Inflammatory macrophage (primary cell): ENCODE data around the gene PPP4R4.
"Not testable (repeated sequence)": the region's sequence is repeated elsewhere in the genome, so short reads cannot be mapped to it uniquely, and the experiment has no call there.

Source experiments
- DNase-seq, 2 donors: peaks; one replicate each; pipeline ENCODE4 v3.0.0-alpha.2; 2020 to 2022

The PPP4R4 gene

DNA sequence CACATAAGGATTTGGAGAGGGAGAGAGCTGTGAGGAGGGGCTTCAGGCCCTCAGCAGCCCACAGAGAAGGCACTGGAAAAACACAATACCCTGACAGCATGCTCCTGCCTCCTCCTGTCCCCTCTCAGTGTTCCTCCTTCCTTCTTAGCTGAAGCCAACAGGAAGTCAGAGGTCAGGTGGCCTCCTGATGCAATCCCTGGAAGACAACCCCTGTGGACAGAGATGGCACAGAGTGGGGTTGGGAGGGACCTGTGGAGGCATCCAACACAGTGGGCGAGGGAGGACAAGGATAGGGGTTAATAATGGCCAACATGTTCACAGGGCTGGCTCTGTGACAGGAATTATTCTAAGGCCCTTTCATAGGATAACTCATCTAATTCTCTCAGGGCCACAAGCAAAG lies 29.4 kb upstream of the PPP4R4 start:
- peak; percentile 27 to 56 for DNase-seq

DNA sequence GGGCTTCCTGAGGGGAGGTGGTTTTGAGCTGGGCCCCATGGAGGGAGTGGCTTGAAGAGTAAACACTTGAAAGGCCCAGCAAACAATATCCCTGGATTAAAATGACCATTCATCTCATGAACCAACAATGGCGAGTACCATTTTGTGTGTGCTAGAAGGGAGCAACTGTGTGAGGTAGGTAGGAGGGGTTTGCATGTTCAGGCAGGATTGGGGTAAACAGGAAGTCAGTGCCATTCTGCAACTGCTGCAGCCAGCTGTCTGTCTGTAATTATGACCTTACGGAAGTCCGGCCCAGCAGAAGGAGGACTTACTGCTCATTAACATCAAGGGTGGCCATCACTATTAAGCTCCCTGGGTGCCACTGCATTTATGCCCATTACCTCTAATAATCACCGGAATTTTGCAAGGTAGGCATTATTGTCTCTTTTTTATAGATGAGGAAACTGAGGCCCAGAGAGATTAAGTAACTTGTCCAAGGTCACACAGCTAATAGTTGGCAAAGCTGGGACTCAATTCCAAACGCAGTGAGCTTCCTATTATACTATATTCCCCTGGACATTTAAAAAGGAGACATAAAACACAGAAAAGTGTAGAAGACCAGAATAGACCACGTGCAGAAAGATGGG lies 28.1 kb upstream of the PPP4R4 start:
- DNase-seq: peak in 1 of 2 donors; percentile 6

DNA sequence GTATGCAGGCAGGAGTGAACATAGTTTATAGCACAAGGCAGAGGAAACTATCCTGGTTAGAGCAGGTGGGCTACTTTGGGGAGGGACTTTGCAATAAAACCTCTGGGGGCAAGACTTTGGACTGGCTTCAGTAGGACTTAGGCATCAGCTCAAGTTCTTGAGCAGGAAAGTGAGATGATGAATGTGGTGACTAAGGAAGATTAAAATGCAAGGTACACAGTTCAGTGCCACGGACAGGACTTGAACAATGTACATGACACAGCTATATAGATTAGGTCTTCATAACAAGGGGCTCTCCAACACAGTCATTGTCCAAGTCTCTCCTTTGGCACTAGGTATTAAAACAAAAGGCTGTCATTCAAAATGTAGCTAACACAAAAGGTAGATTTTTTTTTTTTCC lies 21.4 kb upstream of the PPP4R4 start:
- DNase-seq: no peak

DNA sequence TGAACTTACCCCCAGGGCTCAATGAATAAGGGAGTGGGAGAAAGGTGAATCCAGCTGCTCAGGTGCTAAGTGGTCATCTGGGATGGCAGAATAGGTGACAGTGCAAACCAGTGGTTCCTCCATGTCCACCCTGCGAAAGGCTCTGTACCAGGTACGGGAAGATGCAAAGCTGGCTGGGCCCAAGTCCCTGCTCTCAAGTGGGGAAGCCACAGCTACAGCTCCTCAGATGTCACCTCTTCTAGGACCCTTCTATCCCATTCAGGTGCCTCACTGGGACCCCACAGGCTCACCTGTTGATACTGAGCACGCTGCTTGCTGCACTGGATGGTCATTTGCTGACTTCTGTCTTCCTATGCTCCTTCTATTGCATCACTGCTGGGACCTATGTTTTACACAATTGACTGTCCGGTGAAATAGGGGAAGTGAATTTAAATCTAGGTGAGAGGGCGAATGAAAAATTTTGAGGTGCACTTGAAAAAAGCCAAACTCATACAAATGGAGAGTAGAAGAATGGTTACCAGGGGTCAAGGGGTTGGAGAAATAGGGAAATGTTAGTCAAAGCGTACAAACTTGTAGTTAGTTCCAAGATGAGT lies 20.3 kb upstream of the PPP4R4 start:
- DNase-seq: peak; percentile 46 to 51

DNA sequence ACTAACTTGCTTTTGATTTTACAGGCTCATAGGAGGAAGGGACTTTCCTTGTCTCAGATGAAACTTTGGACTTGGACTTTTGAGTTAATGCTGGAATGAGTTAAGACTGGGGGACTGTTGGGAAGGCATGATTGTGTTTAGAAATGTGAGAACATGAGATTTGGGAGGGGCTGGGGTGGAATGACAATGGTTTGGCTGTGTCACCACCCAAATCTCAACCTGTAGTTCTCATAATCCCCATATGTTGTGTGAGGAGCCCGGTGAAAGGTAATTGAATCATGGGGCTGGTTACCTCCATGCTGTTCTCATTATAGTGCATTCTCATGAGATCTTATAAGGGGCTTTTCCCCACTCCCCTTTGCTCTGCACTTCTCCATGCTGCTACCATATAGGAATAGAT lies 18.0 kb upstream of the PPP4R4 start:
- not testable (repeated sequence) for DNase-seq

DNA sequence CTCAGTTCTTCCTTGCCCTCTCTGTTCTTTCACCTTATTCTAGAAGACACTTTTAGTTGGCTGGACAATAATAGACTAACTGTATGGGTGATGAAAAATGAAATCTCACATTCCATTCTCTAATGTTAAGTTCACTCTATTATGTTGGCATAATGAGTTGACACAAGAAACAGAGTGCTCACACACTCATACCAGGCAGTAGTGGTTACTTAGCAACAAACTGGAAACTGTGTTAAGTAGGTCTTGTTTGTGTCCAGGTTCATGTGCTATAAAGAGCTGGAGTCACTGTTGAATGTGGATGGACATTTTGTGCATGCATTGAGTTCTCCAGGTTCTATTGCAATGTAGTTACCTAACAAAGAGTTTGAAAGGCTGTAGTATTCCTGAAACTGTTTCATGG lies 16.9 kb upstream of the PPP4R4 start:
- no peak for DNase-seq

DNA sequence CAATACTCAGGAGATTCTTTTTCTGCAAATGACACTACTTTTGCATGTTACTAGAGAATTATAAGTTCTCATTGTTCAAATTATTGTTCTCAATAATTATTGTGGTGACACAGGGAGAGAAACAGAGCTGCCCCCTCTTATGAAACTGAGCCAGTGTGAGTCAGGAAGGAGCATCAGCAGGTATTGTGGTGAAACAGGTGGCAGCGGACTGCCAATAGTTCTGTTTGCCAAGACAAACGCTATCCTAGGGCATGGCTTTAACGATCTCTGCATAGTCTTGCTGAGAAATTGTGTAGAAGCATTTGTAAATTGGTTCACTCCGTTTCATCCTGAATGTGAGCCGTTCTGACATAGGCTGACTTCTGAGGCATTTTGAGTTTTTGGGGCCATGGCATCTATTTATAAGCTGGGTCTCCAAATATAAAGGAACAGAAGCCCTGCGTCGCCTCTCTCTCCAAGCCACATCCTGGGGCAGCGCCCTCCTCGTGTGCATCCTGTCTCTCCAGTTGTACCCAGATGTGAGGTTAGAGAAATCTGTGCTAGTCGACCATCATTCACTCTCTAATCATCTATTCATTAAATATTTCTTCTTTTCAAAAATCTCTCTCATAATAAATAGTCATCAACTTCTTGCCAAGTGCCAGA lies 15.8 kb upstream of the PPP4R4 start:
- no peak for DNase-seq

DNA sequence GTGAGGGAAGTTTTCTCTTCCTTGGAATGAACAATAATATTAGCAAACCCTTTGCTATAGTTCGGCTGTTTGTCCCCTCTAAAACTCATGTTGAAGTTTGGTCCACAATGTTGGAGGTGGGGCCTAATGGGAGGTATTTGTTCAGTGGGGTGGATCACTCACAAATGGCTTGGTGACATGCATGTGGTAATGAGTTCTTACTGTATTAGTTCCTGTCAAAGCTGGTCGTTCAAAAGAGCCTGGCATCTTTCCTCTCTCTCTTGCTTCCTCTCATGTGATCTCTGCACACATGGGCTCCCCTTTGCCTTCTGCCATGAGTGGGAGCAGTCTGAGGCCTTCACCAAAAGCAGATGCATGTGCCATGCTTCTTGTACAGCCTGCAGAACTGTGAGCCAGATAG lies 13.1 kb upstream of the PPP4R4 start:
- peak; percentile 36 to 50 for DNase-seq

DNA sequence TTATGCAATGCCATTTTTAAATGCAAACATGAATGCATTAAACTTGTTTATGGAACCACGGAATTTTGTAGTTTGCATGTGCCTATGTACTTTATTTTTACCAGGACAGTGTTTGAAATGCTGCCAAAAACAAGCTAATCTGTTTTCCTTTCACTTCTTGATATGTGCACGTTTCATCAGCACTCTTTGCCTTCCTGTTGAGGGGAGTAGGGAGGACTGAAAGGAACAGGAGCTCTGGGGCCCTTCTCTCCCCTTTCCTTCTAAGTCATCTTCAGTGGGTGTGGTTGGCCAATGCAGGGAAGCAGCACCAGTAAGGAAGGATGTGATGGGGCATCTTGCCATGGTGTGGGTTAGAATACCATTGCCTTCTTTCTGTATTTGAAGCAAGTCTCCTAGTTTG lies 12.1 kb upstream of the PPP4R4 start:
- DNase-seq: peak; percentile 7 to 26

DNA sequence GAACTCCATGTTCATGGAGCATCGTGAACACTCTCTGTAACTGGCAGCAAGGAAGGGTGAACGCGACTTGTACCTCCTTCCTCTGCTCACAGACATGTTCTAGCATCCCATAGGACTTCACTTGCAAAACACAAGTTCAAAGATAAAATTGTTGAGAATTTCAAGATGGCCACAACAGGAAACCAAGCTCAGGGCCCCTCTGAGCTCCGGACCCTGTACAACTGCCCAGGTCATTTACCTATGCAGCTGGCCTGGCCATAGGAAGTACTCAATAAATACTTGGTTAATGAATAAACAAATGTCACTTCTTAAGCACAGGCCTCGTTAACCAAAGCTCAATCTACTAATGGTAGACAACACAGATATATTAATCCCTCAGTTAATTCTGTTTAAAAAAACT lies 11.7 kb upstream of the PPP4R4 start:
- no peak for DNase-seq

DNA sequence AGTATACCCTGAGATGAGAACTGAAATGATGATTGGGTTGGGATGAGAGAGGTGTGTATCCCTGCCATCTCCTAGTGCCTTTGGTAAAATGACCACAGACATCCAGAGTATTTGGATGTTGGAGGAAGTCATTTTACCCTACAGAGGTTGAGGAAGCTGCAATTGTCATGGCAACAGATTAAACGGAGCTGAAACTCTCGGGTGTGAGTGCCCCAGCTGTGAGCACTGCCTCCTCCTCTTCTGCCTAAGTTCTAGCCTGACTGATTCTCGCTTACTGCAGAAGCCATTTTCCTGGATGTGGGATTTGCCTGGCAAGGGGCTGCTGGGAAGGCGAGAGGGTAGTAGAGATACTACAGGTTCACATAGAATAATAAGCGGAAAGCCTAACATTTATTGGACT lies 10.3 kb upstream of the PPP4R4 start:
- DNase-seq: peak; percentile 26 to 40

DNA sequence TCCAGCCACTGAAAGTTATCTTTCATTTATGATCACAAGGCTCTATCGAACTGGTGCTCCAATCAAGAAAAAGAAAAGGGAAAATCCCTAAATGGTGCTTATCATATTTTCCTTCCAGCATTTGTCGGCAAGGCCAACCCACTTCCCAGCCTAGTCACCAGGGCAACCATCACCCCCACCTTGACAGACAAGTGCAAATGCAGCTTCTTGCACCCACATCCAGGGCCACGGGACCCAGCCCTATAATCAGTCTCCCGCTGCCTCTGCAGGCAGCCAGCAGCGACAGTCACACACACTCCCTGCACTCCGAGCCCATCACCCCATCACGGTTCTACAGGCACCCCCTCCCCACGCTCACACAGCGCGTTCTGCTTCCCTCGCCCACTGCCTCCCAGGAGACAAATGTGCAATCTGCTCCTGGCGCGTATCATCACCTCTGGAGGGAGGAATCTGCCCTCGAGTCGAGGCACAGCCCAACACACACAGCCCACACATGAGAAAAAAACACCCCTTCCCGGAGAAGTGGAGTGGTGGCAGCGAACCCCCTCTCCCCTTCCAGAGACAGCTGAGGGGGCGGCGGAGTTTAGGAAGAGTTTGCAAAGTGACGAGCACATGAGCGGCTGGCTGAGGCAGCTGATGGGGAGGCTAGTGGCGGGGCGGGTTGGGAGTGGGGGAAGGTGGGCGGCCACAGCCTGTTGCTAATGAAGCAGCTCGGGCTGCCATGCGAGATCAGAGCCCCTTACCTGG lies 9.3 kb upstream of the PPP4R4 start:
- no peak for DNase-seq

DNA sequence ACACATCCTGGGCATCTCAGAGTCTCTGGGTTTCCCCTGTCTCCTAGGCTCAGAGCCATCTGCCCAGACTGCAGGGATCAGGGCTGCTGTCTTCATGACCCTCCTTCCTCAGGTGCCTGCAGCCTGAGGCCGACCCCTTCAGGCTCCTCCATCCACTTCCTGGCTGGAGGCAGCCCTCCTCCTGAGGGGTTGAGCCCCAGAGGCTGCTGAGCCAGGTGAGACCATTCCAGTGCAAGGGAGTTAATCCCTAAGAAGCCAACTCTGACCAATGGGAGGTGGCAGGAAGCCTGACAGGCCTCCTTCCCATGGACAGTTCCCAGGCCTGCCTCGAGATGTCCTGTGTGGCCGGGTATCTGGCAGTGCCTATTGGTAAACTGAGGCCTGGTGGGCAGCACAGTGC lies 8.4 kb upstream of the PPP4R4 start:
- DNase-seq: no peak

DNA sequence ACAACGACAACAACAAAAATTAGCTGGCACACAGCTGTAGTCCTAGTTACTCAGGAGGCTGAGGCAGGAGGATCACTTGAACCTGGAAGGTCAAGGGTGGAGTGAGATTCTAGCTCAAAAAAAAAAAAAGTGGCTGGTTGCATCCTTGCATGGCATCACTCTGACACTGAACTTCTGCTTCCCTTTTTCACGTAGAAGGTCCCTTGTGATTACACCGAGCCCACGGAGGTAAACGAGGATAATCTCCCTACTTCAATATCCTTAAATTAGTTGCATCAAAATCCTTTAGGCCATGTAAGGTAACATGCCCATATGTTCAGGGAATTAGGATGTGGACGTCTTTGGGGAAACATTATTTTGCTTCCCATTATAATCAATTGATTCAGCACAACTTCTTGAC lies 4.0 kb upstream of the PPP4R4 start:
- peak; percentile 28 to 33 for DNase-seq

DNA sequence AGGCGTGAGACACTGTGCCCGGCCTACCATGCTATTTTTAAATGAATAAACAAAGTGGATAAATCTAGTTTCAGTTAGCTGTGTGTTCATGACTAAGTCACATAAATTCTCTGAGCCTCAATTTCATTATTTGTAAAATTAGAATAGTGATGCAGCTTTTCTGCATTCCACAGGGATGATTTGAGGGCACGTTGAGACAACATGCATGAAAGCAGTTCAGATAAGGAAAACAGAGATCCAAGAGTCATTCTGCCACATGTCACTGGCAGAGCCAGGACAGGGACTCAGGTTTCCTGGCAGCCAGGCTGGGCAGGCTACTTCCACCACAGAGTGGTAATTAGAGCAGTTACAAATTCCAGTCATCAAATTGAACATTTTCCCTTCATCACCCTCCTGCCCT lies 2.9 kb upstream of the PPP4R4 start:
- DNase-seq: no peak

DNA sequence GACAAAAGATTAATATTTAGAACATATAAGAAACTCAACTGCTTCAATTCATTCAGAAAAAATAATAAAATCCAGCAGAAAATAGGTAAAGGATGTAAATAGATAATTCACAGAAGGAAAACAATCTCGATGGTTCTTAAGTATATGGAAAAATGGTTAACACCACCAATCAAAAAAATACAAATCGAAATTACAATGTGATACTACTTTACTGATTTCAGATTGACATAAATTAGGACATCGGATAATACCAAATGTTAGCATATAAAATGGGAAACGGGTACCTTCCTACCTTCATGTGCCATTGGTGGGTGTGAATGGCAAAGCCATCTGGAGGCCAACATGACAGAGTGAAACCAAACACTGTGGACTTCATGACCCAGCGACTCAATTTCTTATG lies 1.6 kb upstream of the PPP4R4 start:
- no peak for DNase-seq

DNA sequence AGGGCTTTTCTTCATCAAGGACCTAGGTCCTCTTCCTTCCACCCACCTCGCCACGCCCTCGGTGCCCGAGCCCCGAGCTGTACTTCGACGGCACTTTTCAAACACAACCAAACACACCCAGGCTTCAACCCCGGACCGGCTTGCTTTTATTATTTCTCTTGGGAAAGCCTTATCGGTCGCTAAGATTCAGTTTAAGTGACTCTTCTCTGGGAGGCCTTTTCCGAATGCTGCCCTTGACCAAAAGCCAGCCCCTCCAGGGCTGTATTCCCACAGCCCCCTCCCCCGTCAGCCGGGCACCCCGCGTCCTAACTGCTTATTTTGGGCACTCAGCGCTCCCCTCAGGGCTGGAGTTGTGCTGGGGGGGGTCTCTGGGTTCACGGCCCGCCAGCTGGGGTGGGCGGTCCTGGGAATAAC lies 644 bp upstream of the PPP4R4 start:
- peak in 1 of 2 donors; percentile 3 for DNase-seq

DNA sequence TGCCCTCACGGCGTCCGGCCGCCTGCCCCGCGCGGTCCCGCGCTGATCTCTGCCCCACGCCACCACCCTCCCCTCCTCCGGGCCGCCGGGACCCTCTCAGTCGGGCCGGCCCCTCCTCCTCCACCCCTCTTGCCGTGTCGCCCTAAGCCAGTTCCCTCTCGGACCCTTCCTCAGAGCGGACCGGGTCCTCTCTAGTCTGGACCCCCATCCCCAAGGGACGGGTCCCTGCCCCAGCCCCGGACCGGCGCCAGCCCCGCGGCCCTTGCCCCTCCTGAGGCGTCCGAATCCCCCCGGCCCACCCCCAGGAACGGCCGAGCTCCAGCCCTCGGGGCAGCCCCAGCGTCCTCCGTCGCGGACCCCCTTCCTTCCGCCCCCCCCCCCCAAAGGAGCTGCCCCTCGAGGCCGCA lies 485 bp downstream of the PPP4R4 start:
- DNase-seq: no peak

DNA sequence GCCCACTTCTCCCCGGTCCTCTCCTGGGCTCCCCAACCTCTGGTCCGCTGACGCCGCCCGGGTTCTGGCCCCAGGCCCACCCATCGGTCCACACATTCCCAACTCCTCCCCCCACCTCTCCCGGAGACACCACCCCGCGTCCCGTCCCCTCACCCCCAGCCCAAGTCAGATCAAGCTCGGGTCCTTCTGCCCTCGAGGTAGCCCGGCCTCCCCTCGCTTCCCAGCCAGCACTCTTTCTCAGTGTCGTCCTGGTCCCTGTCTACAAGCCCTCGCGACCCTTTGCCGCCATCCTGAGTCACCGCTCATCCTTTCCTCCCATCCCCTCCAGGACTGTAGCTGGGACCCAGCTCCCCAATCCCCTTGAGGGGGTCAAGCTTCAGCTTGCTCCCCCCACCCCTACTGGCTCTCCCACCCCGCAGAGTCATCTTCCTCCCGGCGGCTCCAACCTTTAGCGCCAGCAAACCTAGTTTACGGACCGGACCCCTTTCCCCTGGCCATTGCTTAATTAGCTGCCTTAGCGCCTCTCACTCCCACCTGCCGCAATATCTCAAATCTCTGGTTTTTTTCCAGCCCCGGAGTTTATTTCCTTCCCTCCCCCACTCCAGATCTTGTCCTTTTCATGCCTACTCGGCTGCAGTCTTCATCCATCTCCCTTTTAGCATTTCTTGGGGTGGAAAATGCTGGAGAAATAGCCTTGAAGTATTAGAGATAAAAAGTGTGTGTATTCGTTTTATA lies 1.1 kb downstream of the PPP4R4 start:
- DNase-seq: no peak

DNA sequence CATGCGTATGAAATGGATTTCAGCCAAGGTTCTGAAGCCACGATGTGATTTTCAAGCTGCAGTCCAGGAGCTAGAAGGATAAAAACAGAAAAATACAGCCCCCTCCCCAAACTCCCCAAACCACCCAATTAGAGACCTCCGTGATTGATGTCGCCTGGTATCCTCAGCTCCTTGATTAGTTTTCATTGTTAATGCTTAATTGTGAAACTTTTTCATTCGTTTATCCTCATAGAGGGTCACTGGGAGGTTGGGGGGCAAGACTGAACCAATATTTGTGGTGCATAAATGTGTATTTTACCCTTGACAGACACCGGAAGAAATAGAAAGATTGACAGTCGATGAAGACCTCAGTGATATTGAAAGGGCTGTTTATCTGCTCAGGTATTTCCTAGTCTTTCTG lies 1.6 kb downstream of the PPP4R4 start:
- DNase-seq: no peak

DNA sequence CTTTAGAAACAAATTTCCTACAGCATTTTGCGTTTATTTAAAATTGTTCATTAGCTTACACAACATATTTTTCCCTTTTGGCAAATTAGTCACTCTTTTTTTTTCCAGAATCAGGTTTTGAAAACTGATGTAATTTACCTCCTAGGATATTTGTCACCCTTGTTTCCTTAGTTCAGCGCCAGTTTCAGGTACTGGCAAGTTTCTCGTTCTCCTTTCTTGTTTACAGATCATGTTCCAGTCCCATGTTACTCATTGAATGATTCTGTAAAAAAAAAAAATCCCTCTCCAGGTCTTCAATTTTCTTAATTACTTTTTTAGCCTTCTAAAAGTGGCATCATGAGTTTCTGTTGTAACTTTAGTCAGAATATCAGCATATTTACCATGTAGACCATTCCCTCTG lies 2.7 kb downstream of the PPP4R4 start:
- no peak for DNase-seq

DNA sequence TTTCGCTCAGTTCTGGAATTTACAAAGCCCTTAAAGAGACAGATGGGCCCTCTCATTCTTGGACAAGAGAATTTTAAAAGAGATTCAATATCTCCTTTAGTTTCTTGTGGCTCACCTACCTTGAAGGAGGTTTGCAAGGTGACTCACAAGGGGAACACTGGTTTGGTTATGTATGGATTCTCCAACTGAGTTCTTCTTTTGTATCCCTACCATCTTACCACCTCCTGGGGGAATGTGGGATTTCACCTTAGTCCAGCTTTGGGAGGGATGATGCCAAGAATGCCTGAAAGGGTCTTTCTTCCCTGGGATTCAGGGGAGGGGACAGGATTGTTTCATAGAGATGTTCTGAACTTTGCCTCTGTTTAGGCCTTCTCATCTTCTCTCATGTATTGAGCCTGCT lies 3.7 kb downstream of the PPP4R4 start:
- DNase-seq: no peak

DNA sequence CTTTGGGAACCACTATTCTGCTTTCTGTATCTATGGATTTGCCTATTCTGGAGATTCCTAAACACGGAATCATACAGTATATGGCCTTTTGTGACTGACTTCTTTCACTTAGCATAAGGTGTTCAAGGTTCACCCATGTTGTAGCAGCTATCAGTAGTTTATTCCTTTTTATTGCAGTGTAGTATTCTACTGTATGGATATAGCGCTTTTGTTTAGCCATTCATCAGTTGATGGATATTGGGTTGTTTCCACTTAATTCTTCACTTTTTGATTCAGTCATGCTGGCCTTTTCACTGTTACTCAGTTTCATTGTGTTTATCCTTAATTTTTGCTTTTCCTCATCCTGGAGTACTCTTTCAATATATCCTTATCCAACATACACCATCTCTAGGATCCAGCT lies 5.1 kb downstream of the PPP4R4 start:
- no peak for DNase-seq
